Central memory CD8-positive, alpha-beta T cell (primary cell): ENCODE results near the gene DPH5.

ENCODE experiments used
- ATAC-seq: fragments of 150-1000 bp; cut with Tn5 transposase; replicated peaks from 2 replicates; pipeline ENCODE4 v1.10.0; 2022; ENCODE audit warnings: mild to moderate bottlenecking, moderate FRiP score, moderate number of reproducible peaks; ENCODE audit not compliant: poor library complexity, severe bottlenecking; ENCODE audit errors: extremely low read depth
- DNase-seq, 2 donors: peaks; one replicate each; pipeline ENCODE4 v3.0.0; 2021; ENCODE audit warnings: low spot score in 2 of 2
- H3K27ac Mint-ChIP-seq: one replicate; pipeline ENCODE4 v1.8.0; 2022; ENCODE audit warnings: low read depth, mild to moderate bottlenecking, moderate library complexity, mixed read lengths
- H3K27me3 Mint-ChIP-seq: one replicate; pipeline ENCODE4 v1.8.0; 2022; ENCODE audit warnings: mixed read lengths
- H3K36me3 Mint-ChIP-seq: one replicate; pipeline ENCODE4 v1.8.0; 2022; ENCODE audit warnings: mild to moderate bottlenecking, moderate library complexity, mixed read lengths; ENCODE audit not compliant: insufficient read depth
- H3K4me1 Mint-ChIP-seq: one replicate; pipeline ENCODE4 v1.8.0; 2022; ENCODE audit warnings: mixed read lengths
- H3K4me3 Mint-ChIP-seq: one replicate; pipeline ENCODE4 v1.8.0; 2022; ENCODE audit warnings: mild to moderate bottlenecking, moderate library complexity, mixed read lengths
- H3K9me3 Mint-ChIP-seq: one replicate; pipeline ENCODE4 v1.8.0; 2022; ENCODE audit warnings: mixed read lengths

The DPH5 gene

DNA sequence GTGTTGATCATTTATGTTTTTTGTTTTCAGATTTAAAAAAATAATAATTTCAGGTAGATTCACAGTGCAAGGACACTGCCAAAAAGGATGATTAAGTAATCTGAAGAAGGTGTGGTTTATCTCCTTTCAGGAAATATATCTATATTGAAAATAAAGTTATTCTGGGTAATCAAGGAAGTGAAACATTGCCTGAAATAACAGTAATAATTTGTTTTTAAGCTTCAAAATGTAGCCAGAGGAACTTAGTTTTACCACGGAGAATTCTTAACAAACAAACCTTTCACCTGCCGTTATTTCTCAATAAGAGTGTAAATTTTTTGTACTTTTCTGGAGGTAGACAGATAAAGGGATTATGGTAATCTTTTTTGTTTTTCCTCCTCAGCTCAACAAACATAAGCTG lies 2.9 kb upstream of the DPH5 start:
- peaks cover 18% of the 10 kb centered on the region for H3K36me3 Mint-ChIP-seq
- H3K4me3 Mint-ChIP-seq = no peak overlapping the region
- H3K9me3 Mint-ChIP-seq = no peaks in the 10 kb centered on the region
- peaks cover 53% of the 10 kb centered on the region for H3K4me1 Mint-ChIP-seq
- DNase-seq (no peak), ATAC-seq (no peak)
- no peak overlapping the region for H3K27ac Mint-ChIP-seq
- H3K27me3 Mint-ChIP-seq = no peaks in the 10 kb centered on the region

DNA sequence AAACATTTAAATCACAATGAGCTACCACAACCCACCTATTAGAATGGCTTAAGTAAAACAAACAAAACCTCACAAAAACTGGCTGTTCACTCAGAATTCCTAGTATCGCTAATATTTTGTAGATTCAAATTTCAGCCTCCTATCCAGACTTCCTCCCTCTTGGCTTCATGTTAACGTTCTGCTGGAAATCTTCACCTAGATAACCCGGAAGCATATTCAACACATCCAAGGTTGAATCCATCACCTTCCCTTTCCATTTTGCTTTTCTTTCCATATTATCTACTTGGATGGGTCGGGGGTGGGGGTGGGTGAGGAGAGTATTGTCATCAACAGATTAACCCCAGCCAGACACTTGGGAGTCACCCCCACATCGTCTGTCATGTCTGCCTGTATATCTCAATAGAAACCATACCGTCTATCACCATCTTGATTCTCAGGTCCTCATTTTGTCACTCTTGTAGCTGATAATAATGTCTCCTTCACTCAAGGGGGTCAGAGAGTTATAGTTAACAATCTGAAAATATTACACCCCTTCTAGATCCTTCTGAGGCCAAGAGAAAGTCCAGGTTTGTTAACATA lies 1.7 kb upstream of the DPH5 start:
- no peak for DNase-seq
- Mint-ChIP-seq H3K27me3 (no peaks in the 10 kb centered on the region), H3K4me1 (peaks cover 53% of the 10 kb centered on the region), H3K27ac (no peak overlapping the region), H3K4me3 (peak overlapping the region; percentile 87), H3K9me3 (no peaks in the 10 kb centered on the region), H3K36me3 (peaks cover 21% of the 10 kb centered on the region)
- ATAC-seq = no peak

DNA sequence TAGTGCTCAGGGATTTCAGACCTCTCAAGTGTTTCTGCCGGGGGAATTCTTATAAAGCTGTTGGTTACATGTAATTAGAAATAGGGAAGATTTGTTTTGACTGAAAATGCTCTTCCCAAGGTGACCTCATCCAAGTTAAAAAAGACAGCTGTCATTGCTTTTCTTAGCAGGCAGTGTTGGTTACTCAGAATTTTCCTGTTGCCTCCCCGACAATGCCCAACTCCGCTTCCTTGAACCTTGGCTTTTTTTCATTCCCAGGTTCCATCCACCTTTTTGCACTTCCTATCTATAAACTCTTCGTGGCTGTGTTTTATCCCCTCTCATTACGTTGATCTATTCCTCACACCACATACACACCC lies 825 bp upstream of the DPH5 start:
- peak overlapping the region; percentile 87 for H3K4me3 Mint-ChIP-seq
- peaks cover 59% of the 10 kb centered on the region for H3K4me1 Mint-ChIP-seq
- DNase-seq = no peak

DNA sequence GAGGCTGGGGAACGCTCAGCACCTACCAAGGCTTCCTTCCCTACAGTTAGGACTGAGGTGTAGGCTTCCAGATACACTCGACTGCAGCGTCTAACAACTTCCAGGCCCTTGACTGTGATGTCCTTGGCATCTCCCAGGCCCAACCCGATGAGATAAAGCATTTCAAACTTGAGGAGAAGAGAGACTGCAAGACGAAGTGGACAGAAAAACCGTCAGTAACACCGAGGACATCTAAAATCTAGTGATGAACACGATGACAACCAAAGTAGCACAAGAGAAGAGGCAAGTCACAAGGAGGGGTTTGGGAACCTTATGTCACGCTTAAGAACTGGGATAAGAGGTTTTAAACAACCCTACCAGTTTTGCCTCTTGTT lies 314 bp downstream of the DPH5 start:
- H3K27ac Mint-ChIP-seq = peak overlapping the region; percentile 91
- H3K4me3 Mint-ChIP-seq = peak overlapping the region; percentile 87
- H3K27me3 Mint-ChIP-seq = no peaks in the 10 kb centered on the region
- no peaks in the 10 kb centered on the region for H3K9me3 Mint-ChIP-seq
- peaks cover 60% of the 10 kb centered on the region for H3K4me1 Mint-ChIP-seq
- ATAC-seq (peak; percentile 54), DNase-seq (no peak)
- H3K36me3 Mint-ChIP-seq = peaks cover 19% of the 10 kb centered on the region

More for the DNA sequence above, 825 bp upstream of the DPH5 start:
- no peak for ATAC-seq
- Mint-ChIP-seq H3K27me3 (no peaks in the 10 kb centered on the region), H3K9me3 (no peaks in the 10 kb centered on the region), H3K27ac (peak overlapping the region; percentile 91), H3K36me3 (peaks cover 21% of the 10 kb centered on the region)

DNA sequence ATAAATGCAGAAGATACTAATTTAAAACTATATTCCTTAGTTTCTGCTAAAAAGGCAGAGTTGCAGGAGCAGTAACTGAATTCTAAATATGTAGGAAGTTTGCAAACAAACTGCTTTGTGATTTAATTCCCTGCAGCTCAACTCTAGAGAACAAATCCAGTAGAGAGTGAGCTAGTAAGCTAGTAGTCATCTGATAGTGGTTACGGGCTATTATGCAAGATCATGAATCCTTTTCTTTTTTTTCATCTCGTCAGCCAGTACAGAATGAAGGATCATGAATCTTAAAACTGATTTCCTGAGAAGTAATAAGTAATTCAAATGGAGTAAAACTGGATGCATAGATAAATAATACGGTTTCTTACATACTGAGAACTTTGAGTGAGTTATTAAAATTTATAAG lies 3.3 kb downstream of the DPH5 start:
- Mint-ChIP-seq H3K27me3 (no peaks in the 10 kb centered on the region), H3K27ac (no peak overlapping the region), H3K36me3 (peaks cover 21% of the 10 kb centered on the region), H3K9me3 (no peaks in the 10 kb centered on the region), H3K4me3 (no peak overlapping the region), H3K4me1 (peaks cover 46% of the 10 kb centered on the region)
- DNase-seq = no peak
- no peak for ATAC-seq

DNA sequence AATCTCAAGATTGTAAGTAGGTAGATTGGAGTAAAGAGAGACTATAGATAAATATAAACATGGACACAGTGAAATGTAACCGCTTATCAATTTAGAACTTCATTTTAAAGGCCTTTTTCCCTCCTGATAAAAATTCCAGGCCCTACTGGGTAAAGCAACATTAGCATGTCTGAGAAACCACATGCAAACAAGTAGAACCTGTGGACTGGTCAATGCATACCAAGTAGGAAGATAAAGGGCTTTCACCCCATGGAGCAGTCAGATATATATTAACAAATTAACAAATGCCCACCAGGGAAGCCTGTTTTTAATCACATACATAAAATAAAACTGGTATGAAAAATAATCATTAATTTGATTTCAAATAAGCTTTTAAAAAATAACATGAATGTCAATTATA lies 8.1 kb downstream of the DPH5 start:
- Mint-ChIP-seq H3K36me3 (peaks cover 15% of the 10 kb centered on the region), H3K9me3 (no peaks in the 10 kb centered on the region), H3K27ac (no peak overlapping the region), H3K4me1 (peaks cover 30% of the 10 kb centered on the region), H3K4me3 (no peak overlapping the region), H3K27me3 (no peaks in the 10 kb centered on the region)
- ATAC-seq (no peak), DNase-seq (no peak)

DNA sequence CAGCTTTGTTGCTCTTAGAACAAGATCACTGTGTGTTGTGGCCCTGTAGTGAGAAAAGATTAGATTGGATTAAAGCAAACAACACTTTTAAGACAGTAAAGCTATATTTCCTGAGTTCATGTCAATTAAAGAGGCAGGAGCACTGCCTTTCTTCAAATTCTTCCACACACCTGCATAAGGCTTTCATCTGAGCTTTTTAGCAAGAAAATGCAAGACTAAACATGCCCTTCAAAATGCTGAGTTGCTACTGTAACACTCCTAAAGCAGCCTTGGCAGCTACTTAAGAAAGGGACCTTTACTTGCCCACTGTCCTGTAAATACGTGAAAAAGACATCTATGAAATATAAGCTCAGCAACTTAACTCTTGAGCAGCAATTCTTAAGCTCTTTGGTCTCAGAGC lies 11.8 kb downstream of the DPH5 start:
- Mint-ChIP-seq H3K27me3 (no peaks in the 10 kb centered on the region), H3K9me3 (no peaks in the 10 kb centered on the region), H3K4me1 (peaks cover 17% of the 10 kb centered on the region), H3K36me3 (peaks cover 14% of the 10 kb centered on the region), H3K27ac (no peak overlapping the region), H3K4me3 (no peak overlapping the region)
- no peak for ATAC-seq
- no peak for DNase-seq

DNA sequence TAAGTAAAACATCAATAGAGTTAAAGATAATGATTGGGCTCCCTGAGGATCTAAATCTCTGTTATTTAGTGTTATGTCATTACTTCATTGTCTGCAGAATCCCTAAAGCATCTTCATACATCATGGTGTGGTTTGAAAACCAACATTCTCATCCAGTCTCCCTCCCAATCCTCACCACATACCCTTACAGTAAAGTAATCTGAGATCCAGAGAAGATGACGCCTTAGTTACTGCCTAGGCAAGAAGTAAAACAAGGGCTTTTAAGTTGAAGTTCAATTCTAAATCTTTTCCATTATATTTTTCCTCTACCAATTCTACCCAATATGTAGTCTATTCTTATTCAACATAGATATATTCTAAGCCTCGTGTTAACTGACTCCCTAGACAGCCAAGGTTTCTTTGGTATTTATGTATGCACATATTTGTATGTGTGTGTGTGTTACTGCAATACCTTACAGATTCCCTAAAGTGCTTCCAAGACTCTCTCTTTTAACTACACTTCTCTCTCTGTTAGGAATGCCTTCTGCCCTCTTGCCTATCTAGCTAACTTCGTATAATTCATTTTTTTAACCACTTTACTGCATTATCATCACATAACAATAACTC lies 17.3 kb downstream of the DPH5 start:
- Mint-ChIP-seq H3K27me3 (no peaks in the 10 kb centered on the region), H3K9me3 (no peaks in the 10 kb centered on the region), H3K4me3 (no peak overlapping the region), H3K27ac (no peak overlapping the region), H3K4me1 (peaks cover 31% of the 10 kb centered on the region), H3K36me3 (peaks cover 10% of the 10 kb centered on the region)
- DNase-seq (no peak), ATAC-seq (no peak)

DNA sequence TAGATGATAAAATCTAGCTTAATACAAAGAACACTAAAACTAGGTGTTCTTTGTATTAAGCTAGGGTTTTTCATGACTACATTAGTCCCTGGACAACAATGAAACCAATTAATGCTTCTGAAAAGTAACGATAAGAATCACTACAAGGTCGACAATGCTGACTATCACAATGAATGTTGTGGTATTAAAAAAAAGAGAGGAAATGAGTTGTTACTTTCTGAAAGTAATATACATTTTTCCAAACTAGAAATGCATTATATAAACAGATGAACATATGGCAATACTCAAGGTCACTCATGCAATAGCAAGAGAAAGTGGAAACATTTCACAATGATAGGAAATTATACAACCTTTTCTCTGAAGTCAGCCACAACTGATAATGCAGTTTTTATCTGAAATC lies 19.0 kb downstream of the DPH5 start:
- ATAC-seq (no peak), DNase-seq (no peak)
- Mint-ChIP-seq H3K4me3 (no peak overlapping the region), H3K27me3 (no peaks in the 10 kb centered on the region), H3K27ac (no peak overlapping the region), H3K36me3 (peaks cover 4% of the 10 kb centered on the region), H3K9me3 (no peaks in the 10 kb centered on the region), H3K4me1 (peaks cover 40% of the 10 kb centered on the region)

DNA sequence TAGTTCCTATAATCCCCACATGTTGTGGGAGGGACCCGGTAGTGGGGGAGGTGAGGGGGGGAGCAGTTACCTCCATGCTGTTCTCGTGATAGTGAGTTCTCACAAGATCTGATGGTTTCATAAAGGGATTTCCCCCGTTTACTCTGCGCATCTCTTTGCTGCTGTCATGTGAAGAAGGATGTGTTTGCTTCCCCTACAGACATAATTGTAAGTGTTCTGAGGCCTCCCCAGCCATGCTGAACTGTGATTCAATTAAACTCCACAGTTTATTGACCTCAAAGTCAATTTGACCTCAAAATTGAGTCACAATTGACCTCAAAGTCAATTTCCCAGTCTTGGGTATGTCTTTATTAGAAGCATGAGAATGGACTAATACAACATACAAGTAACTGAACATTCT lies 19.7 kb downstream of the DPH5 start:
- Mint-ChIP-seq H3K9me3 (no peaks in the 10 kb centered on the region), H3K27ac (peak overlapping the region; percentile 27), H3K4me3 (no peak overlapping the region), H3K27me3 (no peaks in the 10 kb centered on the region), H3K4me1 (peaks cover 40% of the 10 kb centered on the region), H3K36me3 (peaks cover 4% of the 10 kb centered on the region)
- DNase-seq = no peak
- ATAC-seq = peak; percentile 45

DNA sequence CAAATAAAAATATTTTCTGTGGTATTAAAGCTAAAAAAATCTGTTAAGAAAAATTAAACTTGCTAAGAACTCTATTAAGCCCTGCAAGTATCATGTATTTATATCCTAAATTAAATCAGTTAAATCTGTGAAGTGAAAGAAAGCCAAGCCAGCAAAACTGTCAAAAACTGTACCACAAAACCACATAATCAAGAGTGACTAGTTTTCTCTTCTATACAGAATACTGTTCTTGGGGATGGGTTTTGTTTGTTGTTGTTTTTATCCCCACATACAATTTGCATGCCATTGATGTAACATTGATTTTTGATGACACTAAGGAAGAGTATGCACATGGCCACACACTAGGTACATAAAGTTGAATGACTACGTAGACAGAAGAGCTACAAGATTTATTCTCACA lies 20.4 kb downstream of the DPH5 start:
- no peaks in the 10 kb centered on the region for H3K9me3 Mint-ChIP-seq
- DNase-seq (no peak), ATAC-seq (peak; percentile 74)
- no peaks in the 10 kb centered on the region for H3K27me3 Mint-ChIP-seq
- H3K4me3 Mint-ChIP-seq = no peak overlapping the region
- H3K36me3 Mint-ChIP-seq = peaks cover 4% of the 10 kb centered on the region
- peaks cover 35% of the 10 kb centered on the region for H3K4me1 Mint-ChIP-seq
- H3K27ac Mint-ChIP-seq = peak overlapping the region; percentile 23

DNA sequence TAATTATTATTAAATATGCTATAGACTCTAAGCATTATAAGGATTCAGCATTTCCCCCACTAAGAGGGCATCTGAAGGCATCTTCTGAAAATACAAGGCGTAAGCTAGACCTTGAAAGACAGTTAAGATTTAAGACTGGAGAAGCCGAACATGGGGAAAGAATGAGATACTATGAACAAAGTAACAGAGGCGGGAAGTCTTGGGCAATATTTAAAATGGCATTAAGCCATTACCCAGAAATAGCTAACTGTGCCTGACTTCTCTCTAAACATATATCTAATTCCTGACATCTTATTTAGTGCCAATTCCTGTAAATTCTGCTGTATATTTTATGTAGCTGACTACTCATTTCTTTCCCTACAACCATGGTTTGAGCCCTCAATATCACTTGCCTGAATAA lies 20.9 kb downstream of the DPH5 start:
- no peaks in the 10 kb centered on the region for H3K27me3 Mint-ChIP-seq
- peak overlapping the region; percentile 23 for H3K27ac Mint-ChIP-seq
- H3K4me3 Mint-ChIP-seq = no peak overlapping the region
- DNase-seq = no peak
- ATAC-seq = no peak
- H3K9me3 Mint-ChIP-seq = no peaks in the 10 kb centered on the region
- peaks cover 4% of the 10 kb centered on the region for H3K36me3 Mint-ChIP-seq
- peaks cover 35% of the 10 kb centered on the region for H3K4me1 Mint-ChIP-seq

DNA sequence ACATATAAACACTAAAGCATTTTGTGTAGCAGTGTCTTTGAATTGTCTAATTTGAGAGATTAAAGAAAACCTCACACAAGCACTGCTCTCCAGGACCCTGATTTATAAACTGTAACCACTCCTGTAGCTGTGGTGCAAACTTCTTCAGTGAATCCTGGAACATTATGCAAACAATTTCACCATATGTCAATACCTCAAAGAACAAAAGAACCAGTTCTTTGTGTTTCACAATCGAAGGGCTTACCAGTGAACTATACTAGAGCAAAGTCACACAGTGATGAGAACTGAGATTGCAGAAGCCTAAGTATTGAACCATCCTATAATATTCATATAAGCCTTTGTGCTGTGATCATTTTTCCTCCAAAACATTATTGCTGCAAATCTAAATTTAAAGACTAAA lies 21.5 kb downstream of the DPH5 start:
- Mint-ChIP-seq H3K27ac (no peak overlapping the region), H3K4me3 (no peak overlapping the region), H3K27me3 (no peaks in the 10 kb centered on the region), H3K9me3 (no peaks in the 10 kb centered on the region), H3K36me3 (peaks cover 5% of the 10 kb centered on the region), H3K4me1 (peaks cover 35% of the 10 kb centered on the region)
- ATAC-seq (no peak), DNase-seq (no peak)
